ENCODE measurements around the gene OR2T29.
"Not testable (repeated sequence)": the region's sequence is repeated elsewhere in the genome, so short reads cannot be mapped to it uniquely, and the experiment has no call there.

OR2T29 gene

GRCh38 chr1:248507773-248508172 is 54.8 kb downstream of the OR2T29 start, which contains the start of gene OR2G6:
TSS of gene OR2G6 (plus strand) at chr1:248508073. CDS start at chr1:248521647, 13,574 bp downstream.
- DNase-seq, result not testable (repeated sequence)

Measured in RPMI8226 (cell line).